HG03354 (cell line): ENCODE results near the gene ZFP28.

Experiments
- ATAC-seq: cut with Tn5 transposase; IDR thresholded peaks from one replicate; pipeline ENCODE4 v1.9.1; 2021; ENCODE audit warnings: mild to moderate bottlenecking; ENCODE audit not compliant: unreplicated experiment, poor library complexity, severe bottlenecking

Gene ZFP28

DNA sequence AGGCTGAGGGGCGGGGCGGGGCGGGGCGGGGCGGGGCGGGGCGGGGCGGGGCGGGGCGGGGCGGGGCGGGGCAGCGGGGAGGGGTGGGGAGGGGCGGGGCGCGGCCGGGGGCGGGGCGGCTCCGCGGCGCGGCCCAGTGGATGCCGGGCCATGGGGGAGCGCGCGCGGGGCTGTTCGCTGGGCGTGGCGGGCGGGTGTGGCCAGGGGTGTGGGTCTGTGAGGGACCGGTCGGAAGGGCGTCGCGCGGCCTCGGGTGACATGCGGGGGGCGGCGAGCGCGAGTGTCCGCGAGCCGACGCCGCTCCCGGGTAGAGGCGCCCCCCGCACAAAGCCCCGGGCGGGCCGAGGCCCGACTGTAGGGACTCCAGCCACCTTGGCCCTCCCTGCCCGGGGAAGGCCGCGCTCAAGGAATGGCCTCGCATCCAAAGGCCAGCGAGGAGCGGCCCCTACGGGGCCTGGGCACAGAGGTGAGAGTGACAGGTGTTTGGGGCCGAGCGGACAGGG is at the start of gene ZFP28:
Gene ZFP28, plus strand, starts transcription at position 188 of the 503 bp plus-strand sequence. Its CDS starts 71 bp downstream, at position 259.
- ATAC-seq = peak; percentile 51

DNA sequence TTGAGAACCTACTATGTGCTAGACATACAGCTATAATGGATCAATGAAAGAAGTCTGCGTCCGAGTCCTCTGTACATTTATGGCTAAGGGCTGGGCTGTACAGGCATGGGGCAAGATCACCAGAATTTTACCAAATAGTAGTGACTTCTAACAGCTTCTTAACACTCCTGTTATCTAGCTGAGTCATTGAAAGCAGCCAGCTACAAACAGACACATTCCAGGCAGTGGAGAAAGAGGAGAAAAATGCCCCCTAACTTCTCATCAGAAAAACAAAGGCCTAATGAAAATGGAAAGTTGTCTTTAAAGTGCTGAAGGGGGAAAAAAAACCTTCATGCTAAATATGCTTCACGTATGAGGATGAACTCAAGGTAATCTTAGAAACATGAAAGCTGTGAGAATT is 47.3 kb upstream of the ZFP28 start:
- ATAC-seq = no peak

DNA sequence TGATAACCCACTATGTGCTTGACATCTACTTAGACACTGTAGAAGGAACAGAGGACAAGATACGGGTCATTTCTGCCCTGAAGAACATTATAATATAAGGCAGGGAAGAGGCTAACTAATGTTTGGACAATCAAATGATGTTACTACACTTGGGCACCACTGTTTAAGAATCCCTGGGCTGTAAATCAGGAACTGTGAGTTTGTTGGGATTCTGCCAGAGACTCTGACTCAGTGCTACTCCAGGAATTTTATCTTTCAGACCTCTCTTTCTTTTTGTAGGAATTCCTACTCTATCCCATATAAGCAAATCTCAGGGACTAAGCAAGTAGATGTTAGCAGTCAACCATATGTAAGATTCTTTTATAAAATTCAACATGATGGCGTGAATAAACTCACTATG is 34.2 kb upstream of the ZFP28 start:
- no peak for ATAC-seq

DNA sequence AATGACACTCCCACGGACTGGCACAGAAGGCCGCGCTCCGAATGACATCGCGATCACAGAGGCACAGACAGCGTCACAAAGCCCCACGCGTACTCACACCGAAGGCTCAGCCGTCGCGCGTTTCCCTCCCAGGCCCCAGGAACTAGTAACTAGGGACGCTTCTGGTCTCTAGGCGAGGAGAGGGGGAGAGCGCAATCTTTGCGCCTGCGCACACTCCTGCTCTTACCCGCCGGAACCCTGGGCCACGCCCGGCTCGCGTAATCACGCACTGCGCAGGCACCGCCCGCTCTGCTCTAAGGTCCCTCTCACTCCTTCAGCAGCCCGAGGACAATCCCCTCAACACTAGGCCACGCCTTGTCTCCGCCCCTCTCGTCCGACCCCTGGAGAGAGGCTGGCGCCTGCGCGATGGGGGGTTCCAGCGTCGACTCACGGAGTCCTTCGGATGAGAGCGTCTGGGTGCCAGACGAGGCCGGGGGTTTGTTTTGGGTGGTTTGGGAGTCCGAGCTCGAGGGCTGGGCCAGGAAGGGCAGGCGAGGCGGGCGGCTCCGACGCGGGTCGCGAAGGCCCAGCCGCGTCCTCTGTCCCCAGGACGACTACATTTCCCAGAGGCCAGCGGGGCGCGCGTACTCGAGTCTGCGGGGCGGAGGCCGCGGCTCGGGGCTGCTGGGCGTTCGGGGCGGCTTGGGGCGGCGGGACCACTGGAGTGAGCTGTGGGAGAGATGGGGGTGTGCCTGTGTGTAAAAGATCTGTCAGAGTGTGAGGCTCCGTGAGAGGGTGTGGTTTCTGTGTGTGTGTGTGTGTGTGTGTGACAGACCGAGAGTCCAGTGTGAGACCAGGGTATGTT is 31.1 kb upstream of the ZFP28 start, which contains the start of gene ZNF471:
Gene ZNF471, plus strand, starts transcription at position 410 of the 844 bp plus-strand sequence. CDS start 3,717 bp downstream, outside the sequence.
- no peak for ATAC-seq

DNA sequence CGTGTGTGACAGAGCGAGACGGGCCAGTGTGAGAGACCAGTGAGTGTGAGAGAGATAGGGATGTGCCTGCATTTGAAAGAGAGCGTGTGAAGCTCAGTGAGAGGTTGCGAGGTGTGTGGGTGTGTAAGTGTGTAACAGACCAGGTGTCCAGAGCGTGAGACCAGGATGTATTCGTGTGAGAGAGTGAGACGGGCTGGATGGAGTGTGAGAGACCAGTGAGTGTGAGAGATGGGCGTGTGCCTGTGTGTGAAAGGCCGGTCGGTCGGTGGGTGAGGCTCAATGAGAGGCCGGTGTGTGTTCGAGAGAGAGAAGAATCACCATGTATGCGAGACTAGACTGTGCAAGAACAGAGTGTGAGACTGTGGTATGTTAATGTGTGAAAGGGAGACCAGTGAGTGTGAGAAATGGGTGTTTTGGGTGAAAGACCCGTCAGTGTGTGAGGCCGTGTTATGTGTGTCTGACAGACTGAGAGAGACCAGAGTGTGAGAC is 30.4 kb upstream of the ZFP28 start:
- no peak for ATAC-seq

DNA sequence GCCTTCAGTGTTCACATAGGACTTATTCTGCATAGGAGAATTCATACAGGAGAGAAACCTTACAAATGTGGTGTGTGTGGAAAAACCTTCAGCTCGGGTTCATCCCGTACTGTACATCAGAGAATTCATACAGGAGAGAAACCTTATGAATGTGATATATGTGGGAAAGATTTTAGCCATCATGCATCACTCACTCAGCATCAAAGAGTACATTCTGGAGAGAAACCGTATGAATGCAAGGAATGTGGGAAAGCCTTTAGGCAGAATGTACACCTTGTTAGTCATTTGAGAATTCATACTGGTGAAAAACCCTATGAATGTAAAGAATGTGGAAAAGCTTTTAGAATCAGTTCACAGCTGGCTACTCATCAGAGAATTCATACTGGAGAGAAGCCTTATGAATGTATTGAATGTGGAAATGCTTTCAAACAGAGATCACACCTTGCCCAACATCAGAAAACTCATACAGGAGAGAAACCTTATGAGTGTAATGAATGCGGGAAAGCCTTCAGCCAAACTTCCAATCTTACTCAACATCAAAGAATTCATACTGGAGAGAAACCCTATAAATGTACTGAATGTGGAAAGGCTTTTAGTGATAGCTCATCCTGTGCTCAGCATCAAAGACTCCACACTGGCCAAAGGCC is 13.4 kb upstream of the ZFP28 start:
- no peak for ATAC-seq

DNA sequence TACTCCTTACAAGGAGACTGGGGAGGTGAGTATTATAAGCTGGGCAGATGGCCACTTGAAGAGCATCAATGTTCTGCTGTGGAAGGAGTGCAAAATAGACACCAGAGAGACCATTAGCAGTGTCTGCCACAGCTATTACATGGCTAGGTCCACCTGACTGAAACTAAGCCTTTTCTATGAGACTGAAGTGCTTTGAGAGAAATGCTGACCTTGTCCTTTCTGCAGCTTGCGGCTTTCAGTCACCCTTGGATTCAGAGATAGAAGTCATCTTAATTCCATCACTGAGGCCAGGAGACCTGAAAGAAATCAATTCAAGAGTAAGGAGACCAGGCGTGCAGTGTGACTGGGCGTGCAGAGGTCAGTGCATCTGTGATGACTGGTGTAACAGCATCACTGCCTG is 1.3 kb upstream of the ZFP28 start:
- ATAC-seq = no peak

DNA sequence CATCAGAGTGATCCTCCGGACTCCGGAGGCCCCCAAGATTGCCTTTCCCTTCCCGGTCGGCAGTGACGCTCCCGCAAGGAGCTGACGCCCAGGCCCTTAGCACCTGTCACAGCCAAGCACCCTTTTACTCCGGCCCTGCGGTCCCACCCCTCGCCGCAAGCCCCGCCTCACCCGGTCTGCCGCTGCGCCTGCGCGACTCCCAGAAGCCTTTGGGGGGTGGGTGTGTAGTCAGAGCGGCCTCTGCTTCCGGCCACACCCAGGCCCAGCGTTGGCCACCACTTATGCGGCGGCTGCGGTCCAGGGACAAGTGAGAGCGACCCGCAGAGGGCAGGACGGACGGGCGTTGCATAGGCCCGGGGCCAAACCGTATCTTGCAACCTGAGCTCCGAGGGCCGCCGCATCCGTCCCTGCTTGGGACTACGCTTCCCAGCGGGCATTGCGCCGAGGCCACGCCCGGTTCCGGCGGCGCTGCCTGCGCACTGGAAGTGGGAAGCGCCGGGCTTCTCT is 441 bp upstream of the ZFP28 start:
- ATAC-seq = peak; percentile 94

DNA sequence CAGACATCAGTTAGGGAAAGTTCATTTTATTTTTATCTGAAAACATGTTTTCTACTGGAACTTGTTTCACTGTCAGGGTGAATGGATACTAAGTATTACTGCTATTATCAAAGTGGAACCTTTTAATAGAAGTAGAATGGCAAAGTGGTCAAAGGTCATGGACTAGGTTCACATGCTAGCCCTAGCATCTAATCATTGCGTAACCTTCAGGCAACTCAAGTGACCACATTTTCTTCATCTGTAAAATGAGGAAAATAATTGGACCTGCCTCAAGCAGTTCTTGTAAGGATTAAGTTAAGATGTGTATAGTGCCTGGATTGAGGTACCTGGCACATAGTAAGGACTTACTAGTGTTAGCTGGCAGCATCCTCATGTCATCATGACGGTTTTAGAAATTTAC is 5.0 kb downstream of the ZFP28 start:
- ATAC-seq = no peak

DNA sequence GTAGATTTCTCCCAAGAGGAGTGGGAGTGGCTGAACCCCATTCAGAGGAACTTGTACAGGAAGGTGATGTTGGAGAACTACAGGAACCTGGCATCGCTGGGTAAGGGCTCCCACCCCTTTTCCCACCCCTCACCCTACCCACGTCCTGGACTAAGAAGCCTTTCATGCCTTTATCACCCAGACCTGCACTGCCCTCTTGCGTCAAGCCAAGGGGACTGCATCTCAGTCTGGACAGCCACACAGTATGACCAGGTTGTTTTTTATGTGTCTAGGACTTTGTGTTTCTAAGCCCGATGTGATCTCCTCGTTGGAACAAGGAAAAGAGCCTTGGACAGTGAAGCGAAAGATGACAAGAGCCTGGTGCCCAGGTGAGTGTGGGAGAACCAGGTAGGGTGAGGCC is 8.8 kb downstream of the ZFP28 start:
- ATAC-seq = no peak

DNA sequence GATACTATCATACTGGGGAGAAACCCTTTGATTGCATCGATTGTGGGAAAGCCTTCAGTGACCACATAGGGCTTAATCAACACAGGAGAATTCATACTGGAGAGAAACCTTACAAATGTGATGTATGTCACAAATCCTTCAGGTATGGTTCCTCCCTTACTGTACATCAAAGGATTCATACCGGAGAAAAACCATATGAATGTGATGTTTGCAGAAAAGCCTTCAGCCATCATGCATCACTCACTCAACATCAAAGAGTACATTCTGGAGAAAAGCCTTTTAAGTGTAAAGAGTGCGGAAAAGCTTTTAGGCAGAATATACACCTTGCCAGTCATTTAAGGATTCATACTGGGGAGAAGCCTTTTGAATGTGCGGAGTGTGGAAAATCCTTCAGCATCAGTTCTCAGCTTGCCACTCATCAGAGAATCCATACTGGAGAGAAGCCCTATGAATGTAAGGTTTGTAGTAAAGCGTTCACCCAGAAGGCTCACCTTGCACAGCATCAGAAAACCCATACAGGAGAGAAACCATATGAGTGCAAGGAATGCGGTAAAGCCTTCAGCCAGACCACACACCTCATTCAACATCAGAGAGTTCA is 15.6 kb downstream of the ZFP28 start:
- ATAC-seq = no peak

DNA sequence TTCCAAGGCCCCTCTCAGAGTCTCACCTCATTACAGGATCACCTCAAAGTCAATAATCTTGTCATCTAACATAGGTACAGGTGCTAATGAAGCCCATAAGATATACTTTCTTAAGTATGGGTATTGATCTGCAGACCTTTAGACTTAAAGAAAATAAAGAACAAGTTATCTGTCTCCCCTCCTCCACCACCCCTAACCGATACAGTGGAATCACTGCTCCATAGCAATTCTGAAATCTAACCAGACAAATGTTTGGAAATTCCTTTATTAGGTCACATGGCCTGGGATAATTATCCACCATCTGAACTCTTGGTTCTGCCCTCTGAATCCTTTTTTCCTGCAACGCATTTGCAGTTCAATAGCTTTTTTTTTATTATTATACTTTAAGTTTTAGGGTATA is 24.0 kb downstream of the ZFP28 start:
- ATAC-seq = no peak

DNA sequence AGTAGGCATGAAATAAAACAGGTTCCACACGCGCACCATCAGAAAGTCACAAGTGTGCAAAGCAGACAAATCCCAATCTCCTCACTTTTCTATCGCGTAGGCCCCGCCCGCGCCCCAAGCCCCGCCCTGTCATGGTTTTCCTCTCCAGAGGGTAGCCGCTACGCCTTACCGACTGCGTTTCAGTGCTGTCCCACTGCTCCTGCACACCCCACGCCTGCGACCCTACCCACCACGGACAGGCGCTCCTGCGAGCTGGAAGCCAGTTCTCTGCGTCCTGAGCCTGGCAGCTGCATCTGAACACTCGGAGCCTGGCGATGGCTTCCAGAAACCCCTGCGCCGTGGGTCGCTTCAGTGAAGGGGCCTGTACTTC is 28.1 kb downstream of the ZFP28 start:
- ATAC-seq = peak; percentile 48

DNA sequence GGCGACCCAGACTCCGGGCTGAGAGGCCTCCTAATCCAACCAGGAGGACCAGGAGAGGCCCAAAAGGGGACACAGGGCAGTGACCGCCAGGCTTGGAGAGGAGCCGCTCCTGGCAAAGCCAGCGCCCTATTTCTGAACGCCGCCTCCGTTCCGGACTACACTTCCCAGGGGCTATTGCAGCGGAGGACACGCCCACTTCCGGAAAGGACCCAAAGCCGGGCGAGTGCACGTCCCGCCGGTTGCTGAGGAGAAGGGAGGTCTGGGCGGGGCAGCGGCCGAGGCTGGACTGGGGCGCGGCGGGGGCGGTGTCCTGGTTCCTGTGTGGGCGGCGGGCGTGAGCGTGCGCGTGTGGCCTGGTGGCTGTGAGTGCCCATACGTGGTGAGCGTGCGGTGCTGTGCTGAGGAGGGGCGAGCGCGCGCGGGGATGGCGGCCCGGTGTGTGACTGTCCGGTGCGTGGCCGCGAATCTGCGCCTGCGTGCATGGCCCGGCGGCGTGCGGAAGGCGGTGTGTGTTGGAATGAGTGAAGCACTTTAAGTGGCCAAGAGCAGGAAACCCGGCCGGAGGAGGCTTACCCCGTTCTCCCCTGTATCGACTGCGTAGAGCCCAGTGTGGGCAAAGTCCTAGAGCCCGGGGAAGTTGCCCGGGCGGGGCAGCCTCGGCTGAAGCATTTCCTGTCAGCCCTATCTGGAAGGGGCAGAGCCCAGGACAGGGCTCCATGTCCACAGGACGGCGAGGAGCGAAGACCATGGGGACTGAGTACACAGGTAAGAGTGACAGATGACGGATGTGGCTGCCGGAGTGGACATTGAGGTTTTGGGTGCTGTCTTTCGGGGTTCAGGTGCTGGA is 28.7 kb downstream of the ZFP28 start, which contains the start of gene ZNF470:
Gene ZNF470, plus strand, starts transcription at position 195 of the 847 bp plus-strand sequence. CDS start 2,844 bp downstream, outside the sequence.
- peak; percentile 98 for ATAC-seq

DNA sequence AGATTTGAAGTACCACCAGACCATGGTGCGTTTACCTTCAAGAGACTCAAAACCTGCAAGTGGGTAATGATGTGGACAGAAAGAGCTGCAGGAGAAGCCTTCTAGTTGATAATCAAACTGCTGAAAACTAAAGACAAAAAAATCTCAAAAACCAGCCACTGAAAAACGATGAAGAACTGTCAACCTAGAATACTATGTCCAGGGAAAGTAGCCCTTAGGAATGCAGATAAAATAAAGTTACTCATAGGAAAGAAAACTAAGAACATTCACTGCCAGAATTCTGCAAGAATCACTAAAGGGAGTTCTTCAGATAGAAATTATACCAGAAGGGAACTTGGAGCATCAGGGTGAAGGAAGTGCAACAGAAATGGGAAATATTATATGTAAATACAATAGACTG is 33.8 kb downstream of the ZFP28 start:
- ATAC-seq = no peak

DNA sequence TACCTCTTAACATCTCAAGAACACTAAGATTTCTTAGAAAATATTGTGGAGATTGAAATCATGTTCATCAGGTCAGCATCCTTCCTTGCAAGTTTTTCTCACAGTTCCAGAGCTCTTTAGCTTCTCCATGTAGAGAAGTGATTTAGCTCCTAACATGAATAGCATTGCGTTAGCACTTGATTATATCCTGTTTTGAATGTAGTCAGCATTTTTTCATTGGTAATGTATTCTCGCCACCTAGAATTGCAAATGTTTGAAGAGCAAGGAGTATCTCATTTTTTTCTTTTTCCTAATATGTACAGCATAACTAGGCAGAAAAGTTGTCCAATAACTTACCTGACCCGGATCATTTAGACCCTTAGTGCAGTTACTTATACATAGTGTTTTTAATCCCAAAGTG is 35.2 kb downstream of the ZFP28 start:
- no peak for ATAC-seq

DNA sequence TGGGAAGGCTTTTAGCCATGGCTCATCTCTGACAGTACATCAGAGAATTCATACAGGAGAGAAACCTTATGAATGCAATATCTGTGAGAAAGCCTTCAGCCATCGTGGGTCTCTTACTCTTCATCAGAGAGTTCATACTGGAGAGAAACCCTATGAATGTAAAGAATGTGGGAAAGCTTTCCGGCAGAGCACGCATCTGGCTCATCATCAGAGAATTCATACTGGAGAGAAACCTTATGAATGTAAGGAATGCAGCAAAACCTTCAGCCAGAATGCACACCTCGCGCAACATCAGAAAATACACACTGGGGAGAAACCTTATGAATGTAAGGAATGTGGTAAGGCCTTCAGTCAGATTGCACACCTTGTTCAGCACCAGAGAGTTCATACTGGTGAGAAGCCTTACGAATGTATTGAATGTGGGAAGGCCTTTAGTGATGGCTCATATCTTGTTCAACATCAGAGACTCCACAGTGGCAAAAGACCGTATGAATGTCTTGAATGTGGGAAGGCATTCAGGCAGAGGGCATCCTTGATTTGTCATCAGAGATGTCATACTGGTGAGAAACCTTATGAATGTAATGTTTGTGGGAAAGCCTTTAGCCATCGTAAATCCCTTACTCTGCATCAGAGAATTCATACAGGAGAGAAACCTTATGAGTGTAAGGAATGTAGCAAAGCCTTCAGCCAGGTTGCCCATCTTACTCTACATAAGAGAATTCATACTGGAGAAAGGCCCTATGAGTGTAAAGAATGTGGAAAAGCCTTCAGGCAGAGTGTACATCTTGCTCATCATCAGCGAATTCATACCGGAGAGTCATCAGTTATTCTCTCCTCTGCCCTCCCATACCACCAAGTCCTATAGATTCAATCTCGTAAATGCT is 39.2 kb downstream of the ZFP28 start:
- ATAC-seq = no peak

DNA sequence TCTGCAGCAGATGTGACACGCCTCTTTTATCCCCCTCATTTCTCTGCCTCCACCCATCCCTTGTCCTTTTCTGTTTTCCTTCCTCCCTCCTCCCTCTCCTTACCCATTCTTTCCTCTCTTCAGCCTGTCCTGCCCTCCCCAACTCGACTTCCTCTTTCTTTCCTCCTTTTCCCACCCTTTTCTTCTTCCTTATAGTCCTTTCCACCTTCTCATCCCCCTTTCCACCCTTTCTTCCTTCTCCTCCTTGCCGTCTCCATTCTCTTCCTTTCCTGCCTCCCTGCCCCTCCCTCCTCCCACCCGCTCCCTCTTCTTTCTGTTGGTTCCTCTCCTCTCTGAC is 55.7 kb downstream of the ZFP28 start:
- no peak for ATAC-seq
